PC-9 (cell line): ENCODE measurements around the gene BCL3.

ENCODE experiments used
- CTCF ChIP-seq: fragments of 200-600 bp; sonication (generic); conservative IDR thresholded peaks from 2 replicates; pipeline ENCODE4 v1.6.1; 2017; ENCODE audit warnings: mixed run types, antibody characterized with exemption, mild to moderate bottlenecking, moderate library complexity
- EZH2 ChIP-seq: fragments of 200-600 bp; sonication (generic); IDR thresholded peaks from 2 replicates; pipeline ENCODE4 v1.8.0; 2017; ENCODE audit warnings: antibody characterized with exemption, low read depth

DNA sequence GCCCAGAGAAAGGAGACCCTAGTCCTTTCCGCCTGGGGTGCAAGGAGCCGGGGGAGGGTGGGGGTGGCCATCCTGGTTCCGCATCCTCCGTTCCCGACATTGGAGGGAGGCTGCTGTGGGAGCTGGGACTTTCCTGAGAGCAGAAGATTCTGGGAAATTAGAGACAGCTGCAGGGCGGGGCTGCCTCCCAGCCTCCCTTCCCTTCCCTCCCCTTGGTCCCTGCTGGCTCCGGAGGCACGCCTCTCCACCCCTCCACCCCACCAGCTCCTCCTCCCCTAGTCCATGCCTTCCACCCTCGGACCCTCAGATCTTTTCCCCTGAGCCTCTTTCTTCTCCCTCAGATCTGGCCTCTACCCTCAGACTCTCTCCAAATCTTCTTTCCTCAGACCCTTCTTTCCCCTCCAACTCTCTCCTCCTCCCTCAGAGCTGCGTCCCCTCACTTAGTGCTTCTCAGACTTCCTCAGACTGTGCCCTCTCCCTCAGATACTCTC is 3.1 kb upstream of the BCL3 start:
- no peak for TF ChIP-seq CTCF
- no peak for TF ChIP-seq EZH2
